ENCODE data around the gene LMF1.

Gene LMF1

GRCh38 chr16:910181-910580, 60.6 kb downstream of the LMF1 start:
- no peak for DNase-seq

GRCh38 chr16:909281-910000, 61.3 kb downstream of the LMF1 start:
- no peak for DNase-seq

- no peak for DNase-seq
These were observed 62.1 kb downstream of the LMF1 start for GRCh38 chr16:908526-909155.

- DNase-seq: no peak
These were observed 62.9 kb downstream of the LMF1 start for GRCh38 chr16:907842-908241.

GRCh38 chr16:907361-907760, 63.4 kb downstream of the LMF1 start:
- DNase-seq: no peak

GRCh38 chr16:906296-906695, 64.5 kb downstream of the LMF1 start:
- DNase-seq: no peak

- DNase-seq: no peak
These were observed 68.8 kb downstream of the LMF1 start for GRCh38 chr16:901715-902601.

- no peak for DNase-seq
These were observed 69.6 kb downstream of the LMF1 start for GRCh38 chr16:901149-901548.

GRCh38 chr16:900211-900610, 70.6 kb downstream of the LMF1 start:
- no peak for DNase-seq

- no peak for DNase-seq
These were observed 71.1 kb downstream of the LMF1 start for GRCh38 chr16:899683-900060.

GRCh38 chr16:898761-899682, 71.8 kb downstream of the LMF1 start:
- no peak for DNase-seq

GRCh38 chr16:898216-898615, 72.6 kb downstream of the LMF1 start:
- no peak for DNase-seq

GRCh38 chr16:897701-898100, 73.1 kb downstream of the LMF1 start:
- DNase-seq: no peak

- no peak for DNase-seq
These were observed 73.6 kb downstream of the LMF1 start for GRCh38 chr16:897200-897543.

GRCh38 chr16:896261-897199, 74.3 kb downstream of the LMF1 start:
- no peak for DNase-seq

- no peak for DNase-seq
These were observed 75.4 kb downstream of the LMF1 start for GRCh38 chr16:895371-895770.

- DNase-seq: no peak
These were observed 75.9 kb downstream of the LMF1 start for GRCh38 chr16:894841-895240.

- no peak for DNase-seq
These were observed 76.6 kb downstream of the LMF1 start for GRCh38 chr16:894136-894535.

GRCh38 chr16:893360-893759, 77.4 kb downstream of the LMF1 start:
- no peak for DNase-seq

- DNase-seq: no peak
These were observed 78.1 kb downstream of the LMF1 start for GRCh38 chr16:892536-893255.

- no peak for DNase-seq
These were observed 78.8 kb downstream of the LMF1 start for GRCh38 chr16:892006-892405.

Measured in activated CD4-positive, alpha-beta T cell treated with anti-CD3 and anti-CD28 coated beads for 1 hour (primary cell).